Activated CD8-positive, alpha-beta memory T cell treated with anti-CD3 and anti-CD28 coated beads, Interleukin-2, amount 50 U/mL, for 48 hours (primary cell): Measurements from ENCODE around the gene ANKRD60.
A peak's percentile ranks its signal among the peaks of the same experiment; 100 is the strongest.

ENCODE experiments used
- DNase-seq: peaks from one replicate; pipeline ENCODE4 v3.0.0-alpha.2; 2020

The ANKRD60 gene

GRCh38 chr20:58244517-58245030 lies 16.1 kb upstream of the ANKRD60 start:
- no peak for DNase-seq

DNA sequence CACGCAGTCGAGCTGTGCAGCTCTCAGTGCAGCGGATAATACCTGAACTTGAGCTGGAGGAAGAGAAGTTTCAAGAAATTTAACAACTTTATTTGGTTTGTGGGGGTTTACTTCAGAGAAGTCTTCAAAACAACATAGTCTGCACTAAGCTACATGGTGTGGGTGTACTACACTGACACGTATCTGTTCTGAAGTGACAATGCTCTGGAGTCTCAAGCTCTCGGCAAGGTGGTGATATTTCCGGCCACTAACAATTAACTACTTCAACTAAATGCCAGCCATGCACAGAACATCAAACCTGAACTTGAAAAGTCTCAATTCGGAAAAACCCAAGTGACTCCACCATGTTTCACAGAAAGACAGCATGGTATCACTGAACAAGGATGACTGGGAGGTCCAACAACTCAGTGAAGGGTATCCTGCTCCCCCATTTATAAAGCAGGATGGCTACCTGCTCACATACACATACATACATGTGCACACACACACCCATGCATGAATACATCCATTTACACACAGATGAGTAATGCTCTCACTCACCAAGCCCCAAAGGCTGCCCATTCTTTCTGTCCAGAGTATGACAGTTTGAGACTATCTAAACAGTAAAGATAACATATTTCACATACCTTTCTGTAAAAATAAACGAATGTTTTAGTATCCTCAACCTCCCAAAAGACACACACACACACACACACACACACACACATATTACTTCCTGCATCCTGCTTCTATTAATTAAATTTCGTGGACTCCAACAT lies 15.4 kb upstream of the ANKRD60 start:
- DNase-seq: no peak

DNA sequence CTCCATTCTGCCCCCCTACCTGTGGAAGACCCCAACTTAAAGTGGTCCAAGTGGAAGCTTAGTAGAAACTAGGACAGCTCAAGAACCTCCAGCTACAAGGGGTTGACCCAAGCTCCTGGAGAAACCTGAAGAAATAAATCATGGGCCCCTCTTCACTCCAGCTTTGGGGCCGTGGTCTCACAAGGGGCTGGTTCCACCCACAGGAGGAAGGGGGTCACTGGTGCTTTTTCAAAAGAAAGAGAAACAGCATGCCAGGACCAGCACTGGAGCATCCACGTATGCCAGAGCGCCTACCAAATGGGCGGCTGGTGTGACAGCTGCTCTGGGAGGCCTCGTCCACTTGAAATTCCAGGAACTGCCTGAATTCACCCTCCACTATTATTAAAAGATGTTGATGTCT lies 14.4 kb upstream of the ANKRD60 start:
- no peak for DNase-seq

DNA sequence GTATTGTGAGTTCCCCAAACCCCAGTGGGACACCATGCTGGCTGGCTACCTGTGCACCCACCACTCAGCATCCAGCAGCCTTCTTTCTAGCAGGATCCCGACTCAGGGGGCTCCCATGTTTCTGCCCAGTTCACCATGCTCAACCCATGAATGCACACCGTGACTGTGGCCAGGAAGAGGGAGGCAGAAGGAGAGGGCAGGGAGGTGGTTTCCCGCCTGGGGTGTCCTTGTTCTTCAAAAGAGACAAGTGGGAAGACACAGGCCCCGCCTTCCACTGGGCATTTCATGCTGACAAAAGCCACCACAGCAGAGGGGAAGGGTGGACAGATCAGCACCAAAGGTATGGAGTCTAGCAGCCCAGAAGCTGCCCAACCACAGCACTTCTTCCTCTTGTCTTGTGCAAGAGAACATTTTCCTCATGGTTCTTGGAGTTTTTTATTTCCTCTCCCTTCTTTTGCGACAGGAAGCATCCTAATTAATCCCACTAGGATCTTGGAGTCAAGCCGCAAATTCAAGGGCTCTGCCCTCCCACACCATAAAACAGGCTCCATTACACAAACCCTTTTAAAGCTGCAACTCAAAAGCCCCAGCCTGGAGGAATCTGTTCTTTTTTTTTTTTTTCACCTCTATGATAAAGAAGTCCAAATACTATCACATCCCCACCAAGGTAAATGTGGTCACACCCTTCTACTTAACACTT lies 13.5 kb upstream of the ANKRD60 start:
- DNase-seq: no peak

DNA sequence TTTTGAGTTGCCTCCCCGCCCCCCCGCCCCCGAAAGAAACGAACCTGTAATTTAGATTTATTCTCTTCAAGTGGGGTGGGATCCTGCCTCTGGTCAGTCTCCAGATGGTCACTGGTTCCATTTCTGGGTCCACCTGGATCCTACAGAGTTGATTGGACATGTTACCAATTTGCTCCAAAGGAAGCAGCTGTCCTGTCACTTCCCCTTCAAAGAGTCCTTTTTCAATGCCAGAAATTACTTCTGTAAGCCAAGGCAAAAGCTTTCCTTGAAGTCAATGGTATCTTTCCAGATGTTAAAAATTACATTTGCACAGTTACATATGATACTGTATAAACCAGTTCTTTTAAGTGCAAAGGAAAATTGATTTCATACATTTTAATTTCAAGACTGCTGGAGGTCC lies 12.0 kb upstream of the ANKRD60 start:
- DNase-seq: no peak

DNA sequence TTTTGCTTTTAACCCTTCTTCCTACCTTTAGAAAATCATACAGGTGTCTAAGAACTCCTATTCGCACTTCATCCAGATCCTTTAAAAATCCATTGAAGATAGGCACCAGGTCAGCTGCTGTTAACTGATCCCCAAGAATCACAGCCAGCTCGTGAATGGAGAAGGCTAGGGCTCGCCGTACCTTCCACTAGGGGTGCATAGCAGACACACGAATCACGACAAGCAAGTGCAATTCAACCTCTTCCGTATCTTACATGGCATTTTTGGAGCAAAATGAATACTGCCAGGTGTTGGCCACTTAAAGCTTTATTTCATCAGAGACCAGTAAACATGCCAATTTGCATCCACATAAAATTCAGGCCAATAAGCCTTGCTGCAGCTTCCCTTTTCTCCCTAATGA lies 10.8 kb upstream of the ANKRD60 start:
- no peak for DNase-seq

DNA sequence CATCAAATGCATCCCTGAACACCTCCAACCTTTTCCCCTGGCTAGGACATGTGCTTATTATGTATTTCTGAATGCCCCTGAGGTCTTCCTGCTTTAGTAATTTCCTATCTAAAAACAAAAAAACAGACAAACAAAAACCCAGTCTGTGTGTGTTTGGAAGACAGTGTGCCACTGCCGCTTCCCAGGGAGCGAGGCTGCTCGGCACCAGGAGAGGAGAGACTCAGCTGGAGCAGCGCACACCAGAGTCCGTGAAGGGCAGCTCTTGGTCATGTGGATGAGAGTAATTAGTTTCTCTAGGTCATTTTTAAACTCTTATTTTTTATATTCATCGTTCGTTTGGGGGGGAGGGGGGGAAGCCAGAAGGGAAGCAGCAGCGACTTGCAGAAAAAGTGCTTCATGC lies 10.0 kb upstream of the ANKRD60 start:
- DNase-seq: no peak

GRCh38 chr20:58237318-58238132 lies 9.1 kb upstream of the ANKRD60 start:
- no peak for DNase-seq

GRCh38 chr20:58236612-58237317 lies 8.3 kb upstream of the ANKRD60 start:
- peak; percentile 99 for DNase-seq

- DNase-seq: peak; percentile 59
Observed at GRCh38 chr20:58235010-58235409, 6.6 kb upstream of the ANKRD60 start.

- DNase-seq: peak; percentile 90
Observed at GRCh38 chr20:58233881-58234528, 5.6 kb upstream of the ANKRD60 start.

GRCh38 chr20:58233393-58233792 lies 4.9 kb upstream of the ANKRD60 start:
- peak; percentile 43 for DNase-seq

- DNase-seq: no peak
Observed at GRCh38 chr20:58231683-58232082, 3.2 kb upstream of the ANKRD60 start.

DNA sequence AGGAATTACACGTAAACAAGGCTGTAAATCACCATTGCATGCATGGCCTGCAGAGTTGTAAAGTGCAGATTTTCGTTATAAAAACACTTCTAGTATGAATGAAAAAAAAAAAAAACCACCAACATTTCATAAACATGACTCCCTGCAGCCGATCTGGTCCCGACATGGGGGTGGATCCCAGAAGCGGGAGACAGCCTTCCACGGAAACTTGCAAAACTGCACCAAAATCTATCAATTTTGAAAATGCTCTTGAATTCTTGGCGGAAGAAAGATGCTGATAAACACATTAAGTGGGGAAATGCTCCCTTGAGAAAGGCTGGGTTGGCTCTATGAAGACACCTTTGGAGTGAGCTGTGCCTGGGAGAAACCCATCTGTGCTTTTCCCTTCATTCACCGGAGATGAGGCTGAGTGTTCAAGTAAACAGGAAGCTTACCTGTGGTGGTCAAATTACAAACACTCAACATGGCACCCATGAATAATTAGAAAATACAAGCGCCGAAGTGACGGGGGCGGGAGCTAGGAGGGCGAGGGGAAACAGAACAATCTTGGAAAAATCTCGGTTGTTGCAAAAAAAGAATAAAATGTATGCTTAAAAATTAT lies 845 bp upstream of the ANKRD60 start:
- peak; percentile 15 for DNase-seq

GRCh38 chr20:58228103-58228483 lies 360 bp downstream of the ANKRD60 start:
- peak; percentile 59 for DNase-seq

- DNase-seq: no peak
Observed at GRCh38 chr20:58227391-58228102, 906 bp downstream of the ANKRD60 start.

DNA sequence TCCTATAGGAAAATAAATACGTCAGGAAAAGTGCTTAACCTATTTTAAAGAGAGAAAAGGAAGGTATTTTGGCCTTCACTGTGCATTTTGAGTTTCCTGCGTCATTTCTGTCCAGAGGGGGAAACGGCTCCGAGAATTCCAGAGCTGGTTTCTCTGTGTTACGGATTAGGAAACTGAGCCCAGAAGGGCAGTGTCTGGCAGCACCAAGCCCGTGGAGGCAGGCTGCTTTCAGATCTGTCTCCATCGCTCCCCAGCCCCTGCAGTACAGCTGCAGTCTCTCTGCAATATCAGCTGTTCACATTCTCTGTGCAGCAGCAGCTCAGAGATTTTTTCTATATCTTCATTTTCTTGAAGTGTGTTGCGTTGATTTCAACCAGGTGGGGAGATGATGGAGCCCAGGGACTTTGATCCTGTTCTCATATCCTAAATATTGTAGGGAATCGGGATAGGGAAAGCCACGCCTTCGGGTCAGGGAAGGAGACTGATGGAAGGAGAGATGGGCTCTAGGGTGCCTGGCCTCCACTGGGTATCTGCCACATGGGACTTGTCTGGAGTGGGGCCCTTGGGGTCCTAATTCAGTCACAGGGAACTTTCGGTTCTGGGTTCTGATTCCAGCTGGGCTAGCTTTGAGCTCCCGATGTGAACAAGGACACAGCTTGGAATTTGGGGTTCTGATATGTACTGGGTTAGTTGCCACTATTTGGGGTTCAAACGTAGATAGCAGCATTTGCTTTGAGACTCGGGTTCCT lies 2.8 kb downstream of the ANKRD60 start:
- no peak for DNase-seq

GRCh38 chr20:58224974-58225373 lies 3.5 kb downstream of the ANKRD60 start:
- DNase-seq: no peak

DNA sequence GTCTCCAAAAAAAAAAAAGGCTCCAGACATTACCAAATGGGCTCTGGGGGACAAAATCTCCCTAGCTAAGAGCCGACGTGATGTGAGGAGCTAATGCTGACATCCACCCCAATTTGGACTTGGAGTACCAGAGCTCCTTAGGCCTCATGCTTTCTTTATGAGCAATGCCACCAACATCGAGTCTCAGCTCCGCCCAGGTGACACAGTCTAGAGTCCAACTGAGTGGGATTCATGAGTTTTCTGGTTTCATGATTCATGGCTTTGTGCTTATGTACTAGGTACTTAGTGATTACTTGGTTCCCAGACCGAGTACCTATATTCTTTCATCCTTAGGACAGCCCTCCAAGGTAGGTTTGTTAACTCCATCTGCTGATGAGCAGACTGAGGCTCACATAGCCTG lies 4.4 kb downstream of the ANKRD60 start:
- DNase-seq: no peak

- no peak for DNase-seq
Observed at GRCh38 chr20:58223358-58223941, 5.0 kb downstream of the ANKRD60 start.
